Esophagus muscularis mucosa (tissue), 4 donors: ENCODE measurements around the gene LINGO4. TPM values are rescaled to one million over a fixed set of nuclear protein-coding genes. Genes with fewer than 3 reads are reported as not detected.

Experiments
- DNase-seq: peaks from one replicate; pipeline ENCODE4 v3.0.0-alpha.2; 2017; ENCODE audit errors: extremely low spot score
- H3K27ac ChIP-seq, 4 donors: fragments of 200-600 bp; sonication (generic); replicated peaks in 1 of 4; 1 replicate in 3 of 4; 2 replicates in 1 of 4; pipeline ENCODE4 v1.5.1; 2016 to 2019; ENCODE audit warnings: mild to moderate bottlenecking in 1 of 4
- H3K27me3 ChIP-seq, 4 donors: fragments of 200-600 bp; sonication (generic); one replicate each; pipeline versions ENCODE4 v1.5.1 to v1.6.0; 2016 to 2019
- H3K36me3 ChIP-seq, 4 donors: fragments of 200-600 bp; sonication (generic); one replicate each; pipeline ENCODE4 v1.5.1; 2016 to 2019
- H3K4me1 ChIP-seq, 4 donors: fragments of 200-600 bp; sonication (generic); one replicate each; pipeline ENCODE4 v1.5.1; 2016 to 2019
- H3K4me3 ChIP-seq, 4 donors: fragments of 200-600 bp; sonication (generic); 1 replicate in 2 of 4; 2 replicates in 2 of 4; pipeline ENCODE4 v1.5.1; 2016 to 2019; ENCODE audit warnings: mild to moderate bottlenecking in 4 of 4, moderate library complexity in 1 of 4
- H3K9me3 ChIP-seq, 4 donors: fragments of 200-600 bp; sonication (generic); 1 replicate in 3 of 4; 2 replicates in 1 of 4; pipeline ENCODE4 v1.5.1; 2016 to 2019
- CTCF ChIP-seq, 3 experiments: fragments of 200-600 bp in 2 of 3; fragments of 450-650 bp in 1 of 3; sonication (generic) in 2 of 3; IDR thresholded peaks; one replicate each; pipeline ENCODE4 v1.5.1; 2017 to 2019; ENCODE audit warnings: antibody characterized with exemption in 3 of 3, mild to moderate bottlenecking in 2 of 3, moderate library complexity in 1 of 3
- EP300 ChIP-seq: sonication (generic); formaldehyde crosslinking; IDR thresholded peaks from one replicate; pipeline ENCODE4 v1.6.1; 2017; ENCODE audit warnings: antibody characterized with exemption
- POLR2A ChIP-seq: fragments of 450-650 bp; IDR thresholded peaks from one replicate; pipeline ENCODE4 v1.6.1; 2017; ENCODE audit warnings: antibody characterized with exemption, moderate library complexity, mild to moderate bottlenecking, low read depth
- POLR2AphosphoS5 ChIP-seq, 2 donors: sonication (generic); formaldehyde crosslinking; IDR thresholded peaks; one replicate each; pipeline ENCODE4 v1.6.1; 2017; ENCODE audit warnings: antibody characterized with exemption in 2 of 2
- WGBS: methylation state at CpG from one replicate; pipeline ENCODE4 v1.1.5; 2018; 5-methylcytosine and 5-hydroxymethylcytosine counted together
- intact Hi-C: fragments of 100-400 bp; cut with DNase I; formaldehyde crosslinking; loops from one replicate; pipeline ENCODE4 v1.15.1; 2023
- total RNA-seq, 4 donors: library from RNA; depleted of rRNA; stranded (reverse); fragments of >200 nt; gene quantifications; one replicate each; pipeline versions ENCODE4 v1.1.0 to v1.2.1, GENCODE V29; 2016

LINGO4 gene
- total RNA-seq, 4 donors from 2014 or later, result not detected

DNA sequence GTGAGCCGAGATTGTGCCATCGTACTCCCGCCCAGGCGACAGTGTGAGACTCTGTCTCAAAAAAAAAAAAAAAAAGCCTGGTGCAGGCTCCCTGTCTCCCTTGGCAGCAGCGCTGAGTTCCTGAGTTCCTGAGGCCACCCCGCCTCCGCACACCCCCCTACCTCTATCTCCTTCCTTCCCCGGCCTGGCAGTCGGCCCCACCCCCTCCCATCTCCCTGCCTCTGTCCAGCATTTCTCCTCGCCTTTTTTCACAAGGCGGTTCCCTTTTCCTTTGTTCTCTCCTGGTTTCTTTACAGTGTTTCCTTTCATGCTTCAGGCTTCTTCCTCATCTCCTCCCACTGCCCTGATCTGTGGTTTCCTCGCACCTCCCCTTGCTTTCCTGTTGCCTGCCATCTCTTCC is 23.7 kb upstream of the LINGO4 start:
- WGBS, result 6% methylated on average over 12 of the region's 12 CpGs
- Histone ChIP-seq H3K36me3 (no peaks in the 10 kb centered on the region), H3K27ac (no peak overlapping the region), H3K27me3 (peaks cover 0 to 21% (median 0%) of the 10 kb centered on the region in 4 donors), H3K4me3 (no peak overlapping the region), H3K9me3 (no peaks in the 10 kb centered on the region), H3K4me1 (peaks cover 13 to 25% (median 21%) of the 10 kb centered on the region in 4 donors)
- intact Hi-C loops, result no loop called here
- no peak for TF ChIP-seq EP300
- TF ChIP-seq POLR2A, result no peak
- TF ChIP-seq CTCF (IDR thresholded peaks at IDR 0.05), result no peak
- no peak for TF ChIP-seq POLR2AphosphoS5 (IDR thresholded peaks at IDR 0.05)
- DNase-seq, result no peak

- 78% methylated on average over 9 of the region's 9 CpGs for WGBS
- TF ChIP-seq POLR2AphosphoS5 (IDR thresholded peaks at IDR 0.05), result no peak
- no peak for TF ChIP-seq CTCF (IDR thresholded peaks at IDR 0.05)
- TF ChIP-seq POLR2A, result no peak
- TF ChIP-seq EP300, result no peak
- no peaks in the 10 kb centered on the region for H3K9me3 ChIP-seq
- no peak for DNase-seq
- H3K27ac ChIP-seq, result no peak overlapping the region
- peaks cover 13 to 22% (median 20%) of the 10 kb centered on the region in 4 donors for H3K4me1 ChIP-seq
- intact Hi-C loops, result no loop called here
- no peak overlapping the region for H3K4me3 ChIP-seq
- H3K27me3 ChIP-seq, result peaks cover 0 to 19% (median 0%) of the 10 kb centered on the region in 4 donors
- no peaks in the 10 kb centered on the region for H3K36me3 ChIP-seq
Measured at GRCh38 chr1:151827853-151828252, 22.6 kb upstream of the LINGO4 start.

DNA sequence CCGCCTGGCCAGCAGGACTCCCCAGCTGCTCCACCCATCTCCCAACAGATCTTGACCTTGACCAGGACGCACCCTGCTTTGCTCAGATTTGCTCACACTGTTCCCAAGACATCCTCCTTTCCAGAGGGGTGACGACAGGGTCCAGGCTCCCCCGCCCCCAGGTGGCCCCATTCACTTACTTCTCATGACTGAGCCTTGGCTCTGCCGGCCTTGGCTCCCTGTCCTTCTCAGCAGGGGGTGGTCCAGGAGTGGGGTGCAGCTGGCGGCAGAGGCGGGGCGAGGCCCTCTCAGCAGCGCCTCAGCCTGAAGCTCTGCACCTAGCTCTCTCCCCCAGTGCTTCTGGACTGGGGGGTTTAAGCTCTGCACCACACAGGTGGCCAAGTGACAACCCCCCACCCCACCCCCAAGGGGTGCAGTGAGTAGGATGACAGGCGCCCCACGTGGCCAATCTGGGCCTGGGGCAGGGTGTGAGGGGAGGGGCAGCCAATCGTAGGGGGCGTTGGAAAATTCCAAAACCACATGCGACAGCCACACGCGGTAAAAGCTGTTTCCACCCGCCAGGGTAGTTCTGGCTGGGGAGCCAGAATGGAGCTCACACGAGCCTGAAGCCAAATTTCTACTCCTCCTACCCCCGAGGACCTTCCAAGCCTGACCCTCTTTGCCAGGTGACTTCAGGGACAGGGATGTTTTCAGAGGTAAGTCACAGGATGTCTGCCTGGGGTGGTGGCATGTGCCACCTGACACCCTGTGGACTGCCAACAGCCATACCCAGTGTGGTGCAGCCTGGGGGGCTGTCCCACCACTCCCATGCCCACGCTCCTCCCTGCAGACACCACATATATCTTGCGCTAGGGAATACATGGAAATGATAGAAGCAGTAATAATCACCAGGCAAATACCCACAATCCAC is 20.8 kb upstream of the LINGO4 start:
- Histone ChIP-seq H3K4me3 (no peak overlapping the region), H3K36me3 (no peaks in the 10 kb centered on the region), H3K9me3 (no peaks in the 10 kb centered on the region), H3K27me3 (peaks cover 0 to 26% (median 0%) of the 10 kb centered on the region in 4 donors), H3K4me1 (peaks cover 10 to 16% (median 13%) of the 10 kb centered on the region in 4 donors), H3K27ac (no peak overlapping the region)
- WGBS, result 52% methylated on average over 15 of the region's 21 CpGs
- intact Hi-C loops, result no loop called here
- TF ChIP-seq POLR2AphosphoS5 (IDR thresholded peaks at IDR 0.05) (no peak), CTCF (IDR thresholded peaks at IDR 0.05) (no peak), POLR2A (no peak), EP300 (no peak)
- DNase-seq, result no peak

GRCh38 chr1:151825204-151825603 is 20.0 kb upstream of the LINGO4 start:
- no peaks in the 10 kb centered on the region for H3K36me3 ChIP-seq
- no peak overlapping the region for H3K4me3 ChIP-seq
- peaks cover 0 to 20% (median 0%) of the 10 kb centered on the region in 4 donors for H3K27me3 ChIP-seq
- WGBS, result 69% methylated on average over 5 of the region's 9 CpGs
- no peak overlapping the region for H3K27ac ChIP-seq
- intact Hi-C loops, result no loop called here
- no peak for DNase-seq
- H3K4me1 ChIP-seq, result peaks cover 11 to 16% (median 14%) of the 10 kb centered on the region in 4 donors
- no peaks in the 10 kb centered on the region for H3K9me3 ChIP-seq
- TF ChIP-seq CTCF (IDR thresholded peaks at IDR 0.05) (no peak), EP300 (no peak), POLR2A (no peak), POLR2AphosphoS5 (IDR thresholded peaks at IDR 0.05) (no peak)
